VCaP (cell line): ENCODE results near the gene TYMP.
"Not testable (repeated sequence)": the region's sequence is repeated elsewhere in the genome, so short reads cannot be mapped to it uniquely, and the experiment has no call there.

Experiments used
- H3K27ac ChIP-seq: fragments of 450-650 bp; 2 replicates; pipeline ENCODE4 v1.5.1; 2017
- TF ChIP-seq, protein P1 (sequence below): fragments of 450-650 bp; conservative IDR thresholded peaks from 2 replicates; pipeline ENCODE4 v1.5.1; 2017; ENCODE audit warnings: mild to moderate bottlenecking, moderate library complexity

TYMP gene

DNA sequence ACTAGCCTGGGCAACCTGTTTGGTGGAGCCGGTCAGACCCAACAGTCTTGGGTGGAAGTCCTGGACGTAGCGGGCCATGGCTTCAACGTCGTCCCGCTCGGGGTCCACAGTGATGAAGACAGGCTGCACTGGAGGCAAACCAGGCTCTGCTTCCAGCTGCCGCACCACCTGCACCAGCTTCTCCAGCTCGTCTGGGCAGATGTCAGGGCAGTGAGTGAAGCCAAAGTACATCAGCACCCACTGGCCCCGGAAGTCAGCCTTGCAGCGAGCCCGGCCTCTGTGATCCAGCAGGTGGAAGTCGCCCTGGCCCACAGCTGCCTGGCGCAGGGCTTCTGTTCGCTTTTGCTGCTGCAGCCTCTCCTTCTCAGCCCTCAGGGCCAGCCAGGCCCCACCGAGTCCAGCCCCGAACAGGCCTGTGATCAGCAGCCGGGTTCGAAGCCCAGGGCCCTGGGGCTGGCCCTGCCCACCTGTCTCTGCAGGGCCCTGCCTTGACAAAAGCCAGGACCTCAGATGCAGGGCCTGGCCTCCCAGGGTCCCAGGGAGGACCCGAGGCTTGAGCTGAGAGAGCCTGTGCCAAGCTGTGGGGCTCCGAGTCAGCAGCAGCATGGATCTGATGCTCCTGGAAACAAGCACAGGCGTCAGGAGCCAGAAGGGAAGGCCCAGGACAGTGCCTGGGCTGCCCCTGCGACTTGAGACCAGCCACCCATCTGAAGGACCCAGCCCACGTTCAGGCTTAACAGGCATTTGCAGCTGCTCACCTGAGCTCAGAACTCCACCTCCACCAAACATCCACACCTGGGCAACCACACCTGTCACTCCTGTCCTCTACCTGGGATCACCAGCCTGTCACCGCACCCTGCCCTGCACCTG is 5.8 kb downstream of the TYMP start:
- TF ChIP-seq, protein P1, sequence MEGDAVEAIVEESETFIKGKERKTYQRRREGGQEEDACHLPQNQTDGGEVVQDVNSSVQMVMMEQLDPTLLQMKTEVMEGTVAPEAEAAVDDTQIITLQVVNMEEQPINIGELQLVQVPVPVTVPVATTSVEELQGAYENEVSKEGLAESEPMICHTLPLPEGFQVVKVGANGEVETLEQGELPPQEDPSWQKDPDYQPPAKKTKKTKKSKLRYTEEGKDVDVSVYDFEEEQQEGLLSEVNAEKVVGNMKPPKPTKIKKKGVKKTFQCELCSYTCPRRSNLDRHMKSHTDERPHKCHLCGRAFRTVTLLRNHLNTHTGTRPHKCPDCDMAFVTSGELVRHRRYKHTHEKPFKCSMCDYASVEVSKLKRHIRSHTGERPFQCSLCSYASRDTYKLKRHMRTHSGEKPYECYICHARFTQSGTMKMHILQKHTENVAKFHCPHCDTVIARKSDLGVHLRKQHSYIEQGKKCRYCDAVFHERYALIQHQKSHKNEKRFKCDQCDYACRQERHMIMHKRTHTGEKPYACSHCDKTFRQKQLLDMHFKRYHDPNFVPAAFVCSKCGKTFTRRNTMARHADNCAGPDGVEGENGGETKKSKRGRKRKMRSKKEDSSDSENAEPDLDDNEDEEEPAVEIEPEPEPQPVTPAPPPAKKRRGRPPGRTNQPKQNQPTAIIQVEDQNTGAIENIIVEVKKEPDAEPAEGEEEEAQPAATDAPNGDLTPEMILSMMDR = no peak
- H3K27ac ChIP-seq = peak overlapping the region; percentile 91

DNA sequence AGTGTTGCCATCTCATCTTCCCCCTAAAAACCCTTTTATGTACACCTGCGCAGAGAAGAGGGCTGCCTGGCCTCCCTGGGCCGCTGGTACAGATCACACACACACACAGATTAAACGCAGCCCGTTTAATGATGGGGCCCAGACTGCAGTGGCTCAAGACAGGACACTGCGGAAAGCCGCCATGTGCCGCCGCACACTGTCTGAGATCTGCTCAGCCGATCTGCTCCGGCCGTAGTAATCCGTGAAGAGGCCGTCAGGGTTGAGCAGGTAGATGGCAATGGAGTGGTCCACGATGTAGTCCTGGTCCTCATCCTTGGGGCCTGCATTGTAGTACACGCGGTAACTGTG is 6.4 kb downstream of the TYMP start:
- no peak overlapping the region for H3K27ac ChIP-seq
- TF ChIP-seq, protein P1 = no peak

DNA sequence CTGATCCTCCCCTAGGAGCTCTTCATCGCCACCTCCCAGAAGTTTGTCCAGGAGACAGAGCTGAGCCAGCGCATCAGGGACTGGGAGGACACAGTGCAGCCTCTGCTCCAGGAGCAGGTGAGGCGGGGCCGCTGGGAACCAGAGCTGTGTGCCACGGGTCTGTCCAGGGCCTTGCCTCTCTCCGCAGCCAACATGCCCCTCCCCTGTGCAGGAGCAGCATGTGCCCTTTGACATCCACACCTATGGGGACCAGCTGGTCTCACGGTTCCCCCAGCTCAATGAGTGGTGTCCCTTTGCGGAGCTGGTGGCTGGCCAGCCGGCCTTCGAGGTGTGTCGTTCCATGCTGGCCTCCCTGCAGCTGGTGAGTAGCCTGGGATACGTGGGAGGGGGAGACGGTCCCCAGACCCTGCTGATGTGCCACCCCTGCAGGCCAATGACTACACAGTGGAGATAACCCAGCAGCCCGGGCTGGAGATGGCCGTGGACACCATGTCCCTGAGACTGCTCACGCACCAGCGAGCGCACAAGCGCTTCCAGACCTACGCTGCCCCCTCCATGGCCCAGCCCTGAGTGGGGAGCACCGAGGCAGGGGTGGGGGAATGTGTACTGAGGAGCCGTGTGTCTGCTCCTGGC is 6.9 kb downstream of the TYMP start:
- H3K27ac ChIP-seq = no peak overlapping the region
- TF ChIP-seq, protein P1 = no peak

DNA sequence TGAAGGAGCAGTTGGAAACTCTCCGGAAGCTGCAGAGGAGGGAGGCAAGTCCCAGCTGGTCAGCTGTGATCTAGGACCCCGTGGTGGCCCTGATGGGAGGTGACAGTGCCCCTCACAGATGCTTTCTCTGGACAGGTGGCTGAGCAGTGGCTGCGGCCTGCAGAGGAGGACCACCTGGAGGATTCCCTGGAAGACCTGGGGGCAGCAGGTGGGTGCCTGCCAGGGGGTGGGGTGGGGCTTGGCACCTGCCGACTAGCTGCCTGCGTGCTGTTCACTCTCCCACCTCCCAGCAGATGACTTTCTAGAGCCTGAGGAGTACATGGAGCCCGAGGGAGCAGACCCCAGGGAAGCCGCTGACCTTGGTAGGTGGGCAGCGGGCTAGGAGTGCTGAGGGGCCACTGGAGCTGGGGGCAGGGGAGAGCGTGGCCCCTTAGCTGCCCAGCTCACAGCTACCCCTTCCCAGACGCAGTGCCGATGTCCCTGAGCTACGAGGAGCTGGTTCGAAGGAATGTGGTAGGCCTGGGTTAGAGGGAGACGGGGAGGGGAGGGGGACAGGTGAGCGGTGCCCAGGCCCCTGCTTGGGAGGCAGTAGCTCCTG is 7.5 kb downstream of the TYMP start:
- TF ChIP-seq, protein P1 = no peak
- H3K27ac ChIP-seq = no peak overlapping the region

DNA sequence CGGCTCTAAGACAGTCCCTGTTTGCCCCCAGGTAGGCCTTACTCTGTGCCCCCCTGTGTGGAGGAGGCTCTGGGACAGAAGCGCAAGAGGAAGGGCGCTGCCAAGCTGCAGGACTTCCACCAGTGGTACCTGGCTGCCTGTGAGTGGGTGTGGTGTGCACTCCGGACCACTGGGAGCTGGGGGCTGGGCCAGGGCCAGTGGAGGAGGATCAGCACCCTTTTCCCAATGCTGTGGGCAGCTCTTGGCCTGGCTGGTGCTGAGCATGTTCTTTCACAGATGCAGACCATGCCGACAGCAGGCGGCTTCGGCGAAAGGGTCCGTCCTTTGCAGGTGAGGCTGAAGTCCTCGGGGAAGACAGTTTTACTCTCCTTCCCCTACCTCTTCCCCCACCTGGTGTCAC is 8.1 kb downstream of the TYMP start:
- no peak overlapping the region for H3K27ac ChIP-seq
- TF ChIP-seq, protein P1 = no peak

DNA sequence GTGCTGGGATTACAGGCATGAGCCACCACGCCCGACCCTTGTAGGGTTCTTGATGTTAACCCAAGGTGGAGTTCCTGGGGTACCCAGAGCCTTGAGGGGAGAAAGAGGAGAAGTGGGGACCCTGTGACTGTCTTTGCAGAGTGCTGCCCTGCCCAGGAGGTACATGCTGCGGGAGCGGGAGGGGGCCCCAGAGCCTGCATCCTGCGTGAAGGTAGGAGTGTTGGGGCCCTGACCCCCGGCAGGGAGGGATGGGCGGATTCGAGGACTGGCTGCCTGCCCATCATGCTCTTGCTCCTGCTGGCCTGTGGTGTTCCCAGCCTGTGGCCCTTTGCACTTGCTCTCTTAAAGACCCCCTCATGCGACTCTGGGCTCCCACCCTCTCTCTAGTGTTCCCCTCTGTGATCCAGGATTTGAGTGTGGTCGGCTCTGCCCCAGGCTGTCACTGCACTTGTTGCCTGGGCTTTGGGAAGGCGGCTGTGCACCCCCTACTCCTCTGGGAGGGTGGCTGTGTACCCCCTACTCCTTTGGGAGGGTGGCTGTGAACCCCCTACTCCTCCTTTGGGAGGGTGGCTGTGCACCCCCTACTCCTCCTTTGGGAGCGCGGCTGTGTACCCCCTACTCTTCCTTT is 8.9 kb downstream of the TYMP start:
- TF ChIP-seq, protein P1 = no peak
- H3K27ac ChIP-seq = no peak overlapping the region

DNA sequence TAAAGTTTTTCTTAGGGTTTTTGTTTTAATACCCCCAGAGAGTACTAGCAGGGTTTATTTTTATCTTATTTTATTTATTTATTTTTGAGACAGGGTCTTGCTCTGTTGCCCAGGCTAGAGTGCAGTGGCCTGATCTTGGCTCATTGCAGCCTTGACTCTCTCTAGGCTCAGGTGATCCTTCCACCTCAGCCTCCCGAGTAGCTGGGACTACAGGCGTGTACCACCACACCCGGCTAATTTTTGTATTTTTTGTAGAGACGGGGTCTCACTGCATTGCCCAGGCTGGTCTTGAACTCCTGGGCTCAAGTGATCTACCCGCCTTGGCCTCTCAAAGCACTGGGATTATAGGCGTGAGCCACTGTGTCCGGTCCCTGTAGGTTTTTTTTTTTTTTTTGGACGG is 9.6 kb downstream of the TYMP start:
- not testable (repeated sequence) for H3K27ac ChIP-seq
